ENCODE data around the gene DUSP9.

- TF ChIP-seq, protein P1, sequence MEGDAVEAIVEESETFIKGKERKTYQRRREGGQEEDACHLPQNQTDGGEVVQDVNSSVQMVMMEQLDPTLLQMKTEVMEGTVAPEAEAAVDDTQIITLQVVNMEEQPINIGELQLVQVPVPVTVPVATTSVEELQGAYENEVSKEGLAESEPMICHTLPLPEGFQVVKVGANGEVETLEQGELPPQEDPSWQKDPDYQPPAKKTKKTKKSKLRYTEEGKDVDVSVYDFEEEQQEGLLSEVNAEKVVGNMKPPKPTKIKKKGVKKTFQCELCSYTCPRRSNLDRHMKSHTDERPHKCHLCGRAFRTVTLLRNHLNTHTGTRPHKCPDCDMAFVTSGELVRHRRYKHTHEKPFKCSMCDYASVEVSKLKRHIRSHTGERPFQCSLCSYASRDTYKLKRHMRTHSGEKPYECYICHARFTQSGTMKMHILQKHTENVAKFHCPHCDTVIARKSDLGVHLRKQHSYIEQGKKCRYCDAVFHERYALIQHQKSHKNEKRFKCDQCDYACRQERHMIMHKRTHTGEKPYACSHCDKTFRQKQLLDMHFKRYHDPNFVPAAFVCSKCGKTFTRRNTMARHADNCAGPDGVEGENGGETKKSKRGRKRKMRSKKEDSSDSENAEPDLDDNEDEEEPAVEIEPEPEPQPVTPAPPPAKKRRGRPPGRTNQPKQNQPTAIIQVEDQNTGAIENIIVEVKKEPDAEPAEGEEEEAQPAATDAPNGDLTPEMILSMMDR (IDR thresholded peaks at IDR 0.05): no peak
- TF ChIP-seq POLR2A (IDR thresholded peaks at IDR 0.05): no peak
These were observed 6.0 kb upstream of the DUSP9 start for GRCh38 chrX:153640736-153641575.

All from thyroid gland (tissue), 4 donors.